Mammary epithelial cell (primary cell): ENCODE measurements around the gene RPLP1.

Experiments
- EZH2 ChIP-seq: IDR thresholded peaks from 2 replicates; pipeline ENCODE4 v1.6.1; 2012; ENCODE audit warnings: low read length, inconsistent platforms, borderline replicate concordance
- TF ChIP-seq, protein P1 (sequence below), 2 donors: IDR thresholded peaks in 1 of 2; conservative IDR thresholded peaks in 1 of 2; 2 replicates each; pipeline ENCODE4 v1.5.1; 2011 to 2012; ENCODE audit warnings: inconsistent platforms in 2 of 2, low read length in 2 of 2, mild to moderate bottlenecking in 2 of 2, control low read depth in 1 of 2, low read depth in 1 of 2; ENCODE audit not compliant: insufficient read depth in 1 of 2; ENCODE audit errors: extremely low read depth in 1 of 2

DNA sequence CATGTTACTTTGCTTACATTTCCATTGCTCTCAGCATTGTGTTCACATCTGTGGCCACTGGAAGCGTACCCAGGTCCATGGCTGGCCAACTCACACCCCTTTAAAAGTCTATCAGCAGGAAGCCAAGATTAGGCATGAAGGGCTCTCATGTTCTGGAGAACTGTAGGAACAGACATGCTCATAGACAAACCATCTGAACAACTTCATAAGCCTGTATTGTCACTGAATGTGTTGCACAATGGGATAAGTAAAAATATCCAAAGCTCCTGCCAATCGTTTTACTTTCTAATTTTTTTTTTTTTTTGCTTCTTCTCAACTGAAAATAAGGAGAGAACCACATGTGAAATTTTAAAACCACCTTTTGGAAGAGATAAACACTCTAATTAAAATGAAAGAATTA lies 6.4 kb downstream of the RPLP1 start:
- TF ChIP-seq, protein P1, sequence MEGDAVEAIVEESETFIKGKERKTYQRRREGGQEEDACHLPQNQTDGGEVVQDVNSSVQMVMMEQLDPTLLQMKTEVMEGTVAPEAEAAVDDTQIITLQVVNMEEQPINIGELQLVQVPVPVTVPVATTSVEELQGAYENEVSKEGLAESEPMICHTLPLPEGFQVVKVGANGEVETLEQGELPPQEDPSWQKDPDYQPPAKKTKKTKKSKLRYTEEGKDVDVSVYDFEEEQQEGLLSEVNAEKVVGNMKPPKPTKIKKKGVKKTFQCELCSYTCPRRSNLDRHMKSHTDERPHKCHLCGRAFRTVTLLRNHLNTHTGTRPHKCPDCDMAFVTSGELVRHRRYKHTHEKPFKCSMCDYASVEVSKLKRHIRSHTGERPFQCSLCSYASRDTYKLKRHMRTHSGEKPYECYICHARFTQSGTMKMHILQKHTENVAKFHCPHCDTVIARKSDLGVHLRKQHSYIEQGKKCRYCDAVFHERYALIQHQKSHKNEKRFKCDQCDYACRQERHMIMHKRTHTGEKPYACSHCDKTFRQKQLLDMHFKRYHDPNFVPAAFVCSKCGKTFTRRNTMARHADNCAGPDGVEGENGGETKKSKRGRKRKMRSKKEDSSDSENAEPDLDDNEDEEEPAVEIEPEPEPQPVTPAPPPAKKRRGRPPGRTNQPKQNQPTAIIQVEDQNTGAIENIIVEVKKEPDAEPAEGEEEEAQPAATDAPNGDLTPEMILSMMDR (conservative IDR thresholded peaks at IDR 0.05 in 1 of 2, IDR thresholded peaks at IDR 0.05 in 1 of 2; ENCODE audit: extremely low read depth in 1 of 2, insufficient read depth in 1 of 2, low read depth in 1 of 2, low read length in 2 of 2) = no peak
- no peak for TF ChIP-seq EZH2
